GF-D8 (cell line): ENCODE results near the gene B3GLCT.

Experiments used
- DNase-seq: peaks from one replicate; lab custom pipeline; 2025; lab: John Stamatoyannopoulos, UW

Gene B3GLCT

DNA sequence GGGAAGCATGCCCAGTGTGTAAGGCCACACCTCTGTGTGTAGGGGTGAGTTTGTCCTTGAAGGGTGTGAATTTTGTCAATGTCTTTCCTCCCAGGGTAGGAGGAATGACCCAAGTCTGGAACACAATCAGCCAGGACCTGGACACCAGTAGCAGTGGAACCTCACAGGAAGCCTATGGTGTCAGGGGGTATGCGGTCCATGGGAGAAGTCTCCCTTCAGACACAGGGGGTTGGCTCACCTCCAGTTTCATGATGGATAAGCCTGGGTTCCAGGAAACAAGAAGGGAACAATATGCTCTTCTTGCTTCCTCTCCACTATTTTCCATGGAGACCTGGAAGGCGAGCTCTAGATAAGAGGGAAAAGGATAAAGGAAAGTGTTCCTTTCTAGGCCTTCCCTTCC, 23.9 kb downstream of the B3GLCT start:
- DNase-seq: no peak

DNA sequence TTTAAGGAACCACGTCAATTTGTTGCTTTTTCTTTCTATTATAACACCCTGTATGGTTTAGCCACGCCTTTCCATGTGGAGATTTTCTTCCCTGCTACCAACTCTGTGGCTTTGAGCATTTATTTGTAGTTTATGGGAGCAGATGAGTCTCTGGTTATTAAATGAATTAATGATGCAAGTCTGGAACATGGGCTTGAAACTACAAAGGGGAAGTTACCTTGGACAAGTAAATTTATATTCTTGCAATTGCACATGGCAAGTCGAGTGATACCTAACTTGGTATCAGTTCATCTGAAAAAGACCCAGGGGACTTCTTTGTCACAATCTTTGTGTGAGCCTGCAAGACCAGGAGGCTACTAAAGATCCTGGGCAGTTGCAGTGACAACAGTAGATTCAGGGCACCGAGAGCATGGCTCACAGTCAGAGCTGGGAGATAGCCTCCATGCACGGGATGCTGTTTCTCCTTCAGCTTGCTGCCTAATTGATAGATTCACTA, 24.4 kb downstream of the B3GLCT start:
- no peak for DNase-seq

DNA sequence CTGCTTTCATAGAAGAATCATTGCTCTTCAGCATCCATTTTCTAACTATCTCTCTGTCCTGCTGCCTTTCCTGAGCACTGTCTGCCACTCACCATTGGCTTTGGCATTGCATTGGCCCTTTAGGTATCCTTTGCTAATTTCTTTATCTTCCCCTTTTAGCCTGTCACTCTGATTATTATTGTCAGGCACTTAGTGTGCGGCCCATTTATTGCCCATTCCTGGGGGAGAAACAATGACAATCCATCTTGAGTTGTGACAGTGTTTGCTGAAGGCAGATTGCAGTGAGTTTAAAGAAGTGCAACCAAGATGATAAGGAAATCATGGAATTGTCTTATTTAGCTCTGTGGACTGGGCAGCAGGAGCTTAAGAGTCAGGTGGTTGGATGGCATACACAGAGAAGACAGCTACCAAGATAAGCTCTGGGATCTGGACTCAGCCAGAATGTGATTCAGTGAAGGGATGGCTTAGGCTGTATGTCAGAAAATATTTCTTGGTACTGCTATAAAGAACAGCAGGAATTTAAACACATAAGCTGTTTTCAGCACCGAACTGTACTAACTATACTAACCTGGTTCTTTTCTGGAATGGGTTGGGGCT, 25.3 kb downstream of the B3GLCT start:
- DNase-seq: no peak

DNA sequence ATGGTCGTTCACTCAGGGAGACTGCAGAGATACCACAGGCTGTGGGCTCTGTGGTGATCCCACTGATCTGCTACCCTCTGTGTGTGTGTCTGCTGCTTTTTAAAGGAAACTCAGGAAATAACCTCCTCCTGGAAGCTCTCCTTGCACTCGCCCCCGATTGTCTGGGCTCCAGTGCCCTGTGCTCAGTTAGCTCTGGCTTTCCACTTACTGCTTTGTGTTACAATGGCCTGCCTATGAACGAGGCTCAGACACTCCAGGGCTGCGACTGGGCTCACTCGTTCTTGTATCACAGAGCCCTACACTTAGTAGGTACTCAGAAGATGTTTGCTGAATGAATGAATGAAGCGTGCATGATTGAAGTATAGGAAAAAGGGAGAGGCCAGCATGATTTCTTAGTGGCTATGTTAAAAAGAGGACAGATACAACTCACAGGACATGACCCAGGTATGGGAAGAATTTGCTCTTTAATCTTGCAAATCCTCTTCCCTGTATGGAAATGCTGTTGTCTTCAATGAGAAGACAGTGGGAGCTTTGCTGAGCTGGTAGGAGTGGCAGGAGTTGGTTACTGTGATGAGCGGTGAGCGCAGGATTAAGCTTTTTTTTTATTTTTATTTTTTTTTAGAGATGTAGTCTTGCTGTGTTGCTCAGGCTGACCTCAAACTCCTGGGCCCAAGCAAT, 26.4 kb downstream of the B3GLCT start:
- no peak for DNase-seq

DNA sequence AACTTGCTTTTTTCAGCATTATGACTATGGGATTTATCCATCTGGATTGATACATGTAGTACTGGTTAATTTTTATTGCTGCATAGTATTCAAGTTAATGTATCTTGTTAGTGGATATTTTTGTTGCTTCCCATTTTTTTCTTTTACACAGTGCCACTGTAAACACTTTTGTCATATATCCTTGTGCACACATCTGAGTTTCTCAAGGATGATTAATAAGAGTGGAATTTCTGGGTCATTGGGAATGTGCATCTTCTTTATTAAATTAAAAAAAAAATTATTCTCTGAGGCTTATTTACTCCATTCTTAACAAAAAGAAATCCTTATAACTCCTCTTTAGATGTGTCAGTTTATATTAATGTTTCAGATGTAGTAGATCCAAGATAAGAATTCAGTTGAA, 27.3 kb downstream of the B3GLCT start:
- no peak for DNase-seq

DNA sequence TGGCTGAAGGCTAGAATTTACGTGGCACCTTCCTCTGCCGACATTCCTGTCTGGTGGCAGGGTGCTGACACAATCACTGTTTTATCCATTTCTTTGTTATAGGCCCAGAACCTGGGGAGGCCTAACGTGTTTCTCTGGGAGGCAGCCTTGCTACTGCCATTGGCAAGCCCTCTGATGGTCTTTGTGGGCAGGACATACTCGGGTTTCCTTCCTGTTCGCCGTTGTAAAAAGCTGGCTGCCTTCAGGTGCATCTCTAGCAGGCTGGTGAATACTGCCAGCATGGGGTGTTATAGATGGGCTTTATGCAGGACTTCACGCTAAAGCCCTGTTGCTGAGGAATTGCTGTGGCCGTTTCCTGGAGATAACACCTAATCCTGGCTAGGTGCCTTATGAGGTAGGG, 28.1 kb downstream of the B3GLCT start:
- no peak for DNase-seq

DNA sequence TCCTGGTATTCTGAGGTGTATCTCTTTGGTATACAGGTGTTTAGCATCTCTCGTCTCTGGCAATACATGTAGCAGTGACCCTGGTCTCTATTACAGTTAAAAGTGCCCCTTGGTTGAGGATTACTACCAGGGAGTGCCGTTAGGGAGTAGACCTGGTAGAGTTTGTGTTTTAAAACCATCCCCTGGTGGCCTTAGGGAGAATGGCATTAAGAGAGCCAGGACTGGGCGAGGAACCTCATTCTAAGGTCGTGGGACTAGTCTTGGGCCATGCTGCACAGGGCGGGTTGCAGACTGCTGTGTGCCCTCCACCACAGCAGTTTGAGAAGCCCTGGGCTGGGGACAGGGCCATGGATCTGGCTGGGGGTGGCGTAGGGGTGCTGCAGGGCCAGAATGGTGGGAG, 35.0 kb downstream of the B3GLCT start:
- DNase-seq: no peak

DNA sequence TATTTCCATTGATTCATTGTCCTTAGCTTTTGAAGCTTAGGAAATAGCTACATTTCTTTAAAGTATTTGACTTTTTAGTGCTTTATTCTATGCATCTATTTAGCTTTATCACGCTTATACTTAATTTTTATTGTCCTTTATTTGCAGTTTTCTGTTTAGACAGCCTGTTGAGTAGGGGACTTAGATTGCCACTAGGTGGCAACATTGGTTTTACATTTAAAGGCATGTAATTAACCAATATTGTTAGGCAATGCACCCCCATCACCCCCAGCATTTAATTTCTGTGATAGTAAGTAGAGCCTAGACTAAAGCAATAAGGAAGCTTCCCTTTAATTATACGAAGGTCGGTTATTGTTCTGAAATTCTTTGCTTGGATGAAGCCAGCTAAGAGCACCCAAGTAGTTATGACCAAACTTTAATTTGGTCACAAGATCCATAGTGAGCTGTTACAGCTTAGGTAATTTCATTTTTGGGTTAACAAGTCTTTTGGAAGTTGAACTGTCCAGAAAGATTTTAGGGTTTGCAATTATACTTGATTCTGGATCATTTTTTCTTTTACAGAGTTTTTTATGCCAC, 36.5 kb downstream of the B3GLCT start:
- DNase-seq: no peak

DNA sequence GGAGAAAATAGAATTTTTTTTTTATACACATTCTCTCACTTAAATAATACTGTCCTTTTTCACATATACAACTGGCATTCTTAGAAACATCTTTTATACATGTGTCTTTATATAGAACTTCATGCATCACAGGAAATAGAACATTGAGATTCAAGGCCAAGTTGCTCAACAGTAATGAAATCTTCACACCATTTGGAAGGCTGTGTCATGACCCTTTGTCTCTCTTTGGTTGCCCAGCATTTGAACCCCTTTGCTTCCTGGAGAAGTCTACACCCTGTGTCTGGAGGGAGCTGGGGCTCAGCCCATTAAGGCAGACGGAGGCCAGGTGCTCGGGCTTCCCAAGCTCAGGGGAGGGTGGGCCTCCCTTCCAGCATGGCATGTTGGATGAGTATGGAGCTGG, 41.1 kb downstream of the B3GLCT start:
- no peak for DNase-seq

DNA sequence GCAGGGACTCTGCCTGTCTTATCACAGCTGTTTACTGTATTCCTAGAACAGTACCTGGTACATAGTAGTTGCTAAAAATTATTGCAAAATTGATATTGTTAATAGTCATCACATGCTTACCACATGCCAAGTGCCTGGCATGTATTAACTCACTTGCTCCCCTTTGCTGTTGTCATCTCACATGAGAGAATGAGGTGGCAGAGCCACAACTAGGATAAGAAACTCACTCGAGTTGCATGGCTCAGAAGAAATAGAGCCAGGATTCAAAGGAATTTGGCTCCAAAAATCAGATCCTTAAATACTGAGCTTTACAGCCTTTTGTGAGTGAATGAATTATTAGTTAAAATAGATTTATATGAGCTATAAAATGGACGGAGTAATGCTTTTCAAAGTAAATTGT, 42.6 kb downstream of the B3GLCT start:
- DNase-seq: no peak

DNA sequence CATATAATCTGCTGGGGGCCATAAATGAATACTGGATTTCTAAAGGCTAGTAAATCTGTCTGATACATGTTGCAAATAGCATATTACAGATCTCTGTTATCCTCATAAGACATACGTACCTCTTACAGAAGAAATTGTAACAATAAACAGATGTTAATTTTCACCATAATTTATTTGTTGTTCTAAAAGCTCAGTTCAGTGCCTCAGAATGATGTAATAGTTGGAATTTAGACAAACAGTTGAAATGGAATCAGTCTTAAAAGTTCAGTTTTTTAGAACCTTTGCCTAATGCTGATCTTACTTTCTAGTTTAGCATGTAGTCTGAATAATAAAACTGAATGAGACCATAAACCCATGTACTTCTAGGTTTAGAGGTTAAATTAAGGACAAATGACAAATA, 43.1 kb downstream of the B3GLCT start:
- DNase-seq: no peak

DNA sequence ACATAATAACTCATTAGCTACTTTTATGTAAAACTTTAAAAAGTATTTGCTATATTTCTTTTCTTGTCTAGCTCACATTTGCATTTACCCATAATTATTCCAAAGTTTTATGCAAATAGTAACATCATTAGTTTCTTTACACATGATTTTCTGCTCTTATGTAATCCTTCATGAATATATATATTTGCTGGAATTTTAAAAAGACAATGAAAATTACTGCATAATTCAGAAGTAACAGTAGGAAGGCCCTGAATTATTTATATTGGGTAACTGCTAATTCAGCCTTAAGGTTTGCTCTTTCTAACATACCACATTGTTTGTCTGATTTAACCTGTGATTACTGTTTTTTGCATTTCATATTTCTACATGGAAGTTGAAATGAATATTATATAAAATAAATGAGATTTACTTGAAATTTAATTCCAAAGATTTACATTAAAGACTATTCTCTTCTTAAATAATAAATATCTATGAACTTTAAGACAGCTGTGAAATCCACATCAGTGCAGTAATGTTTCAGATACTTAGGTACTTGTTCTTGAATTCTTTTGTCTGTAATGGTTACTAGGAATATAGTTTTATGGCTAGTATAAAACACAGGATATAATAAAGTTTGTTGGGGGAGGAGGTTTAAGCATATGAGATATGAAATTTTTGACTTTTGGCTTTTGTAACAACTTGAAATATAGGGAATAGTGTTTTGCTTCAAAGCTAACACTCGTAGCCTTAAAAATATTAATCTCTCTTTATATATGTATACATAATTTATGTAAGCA, 46.0 kb downstream of the B3GLCT start:
- DNase-seq: no peak

DNA sequence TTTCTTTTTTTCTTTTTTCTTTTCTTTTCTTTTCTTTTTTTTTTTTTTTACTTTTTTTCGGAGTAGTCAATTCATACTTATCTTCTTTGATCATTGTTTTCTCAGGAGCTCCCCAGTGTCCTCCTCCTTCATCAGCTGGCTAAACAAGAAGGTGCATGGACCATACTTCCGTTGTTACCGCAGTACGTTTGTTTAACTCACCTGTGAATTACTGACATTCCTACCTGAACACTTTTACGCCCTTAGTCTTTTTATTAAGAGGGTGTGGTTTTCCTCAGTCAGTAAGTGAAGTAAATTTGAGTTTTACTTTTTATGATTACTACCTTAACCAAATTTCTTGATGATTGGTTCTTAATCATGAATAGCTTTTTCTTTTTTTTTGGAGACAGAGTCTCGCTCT, 47.1 kb downstream of the B3GLCT start:
- no peak for DNase-seq

DNA sequence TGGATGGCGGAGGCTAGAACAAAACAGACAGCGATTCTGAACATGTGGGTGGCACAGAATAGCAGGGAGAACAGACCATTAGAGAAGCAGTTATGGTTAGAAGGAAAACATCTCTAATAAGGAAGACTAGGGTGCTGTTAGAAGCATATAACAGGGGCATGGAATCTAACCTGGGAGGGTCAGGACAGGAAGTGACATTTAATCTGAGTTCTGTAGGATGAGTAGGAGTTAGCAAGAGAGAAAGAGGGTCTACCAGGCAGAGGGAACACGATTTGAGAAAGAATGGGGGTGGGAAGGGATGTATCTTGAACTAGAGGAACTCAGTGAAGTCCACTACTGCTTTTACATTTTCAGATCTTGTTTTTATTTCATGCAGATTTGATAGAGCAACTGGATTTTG, 48.6 kb downstream of the B3GLCT start:
- no peak for DNase-seq

DNA sequence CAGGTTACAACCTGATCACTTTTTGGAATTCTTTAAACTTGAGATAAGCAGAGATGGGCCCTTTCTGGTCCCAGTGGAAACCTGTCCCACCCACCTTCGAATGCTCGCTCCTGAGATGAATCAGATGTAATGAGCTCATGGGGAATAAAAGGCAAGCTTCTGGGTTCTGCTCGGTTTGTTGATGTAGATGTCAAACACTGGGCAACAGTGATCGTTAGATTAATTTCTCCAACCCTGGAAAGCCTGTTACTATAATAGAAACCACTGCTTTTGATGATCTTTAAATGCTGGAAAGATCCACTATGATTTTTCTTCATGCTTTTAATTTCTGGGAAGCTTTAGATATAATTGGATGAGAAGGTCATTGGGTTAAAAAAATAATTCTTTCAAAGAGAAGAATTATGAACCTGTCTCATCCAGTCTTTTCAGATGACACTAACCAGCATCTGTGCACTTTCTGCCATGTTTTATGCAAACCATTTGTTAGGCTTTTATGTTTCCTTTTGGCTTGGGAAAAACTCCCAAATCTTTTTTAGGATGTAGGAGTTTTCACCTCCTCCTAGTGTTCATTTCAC, 49.3 kb downstream of the B3GLCT start:
- no peak for DNase-seq

DNA sequence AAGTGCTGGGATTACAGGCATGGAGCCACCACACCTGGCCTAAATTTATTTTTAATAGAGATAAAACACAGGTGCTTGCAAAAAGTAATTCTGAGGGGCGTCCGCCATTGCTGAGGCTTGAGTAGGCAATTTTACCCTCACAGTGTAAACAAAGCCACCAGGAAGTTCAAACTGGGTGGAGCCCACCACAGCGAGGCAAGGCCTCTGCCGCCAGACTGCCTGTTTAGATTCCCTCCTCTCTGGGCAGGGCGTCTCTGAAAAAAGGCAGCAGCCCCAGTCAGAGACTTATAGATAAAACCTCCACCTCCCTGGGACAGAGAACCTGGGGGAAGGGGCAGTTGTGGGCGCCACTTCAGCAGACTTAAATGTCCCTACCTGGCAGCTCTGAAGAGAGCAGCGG, 50.7 kb downstream of the B3GLCT start:
- no peak for DNase-seq

DNA sequence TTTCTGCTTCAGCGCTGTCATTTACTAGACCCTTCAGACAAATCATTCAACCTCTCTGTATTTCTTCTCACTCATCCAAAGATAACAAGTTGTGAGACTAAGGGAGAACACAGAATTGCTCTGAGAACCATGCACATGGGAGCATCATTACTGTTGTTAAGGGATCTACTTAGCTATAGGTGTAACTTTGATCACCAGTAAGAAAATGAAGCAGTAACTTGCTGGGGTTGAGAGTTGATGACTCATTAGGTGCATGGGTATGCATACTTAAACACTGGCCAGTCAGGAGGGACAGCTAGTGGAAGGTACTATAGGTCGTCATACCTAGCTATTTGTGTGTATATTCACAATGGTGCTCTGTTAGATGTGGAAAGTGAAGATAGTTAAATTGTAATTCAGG, 61.5 kb downstream of the B3GLCT start:
- no peak for DNase-seq

DNA sequence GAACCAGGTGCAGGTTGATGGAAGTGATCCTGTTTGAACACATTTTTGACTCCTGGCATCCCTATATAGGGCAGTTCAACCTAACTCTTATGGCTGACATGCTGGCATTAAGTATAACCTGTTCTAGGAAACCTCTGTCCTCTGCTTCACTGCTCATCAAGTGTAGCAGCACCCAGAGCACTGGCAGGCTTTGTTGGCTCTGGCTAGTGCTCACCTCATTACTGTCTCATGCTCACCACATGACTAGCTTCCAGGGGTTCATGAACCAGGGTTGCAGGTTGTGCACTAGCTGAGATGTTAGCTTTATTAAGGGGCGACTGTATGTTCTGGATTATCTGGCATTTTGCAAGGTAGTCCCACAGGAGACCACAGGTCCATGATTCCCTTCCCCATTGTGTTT, 63.6 kb downstream of the B3GLCT start:
- DNase-seq: no peak

DNA sequence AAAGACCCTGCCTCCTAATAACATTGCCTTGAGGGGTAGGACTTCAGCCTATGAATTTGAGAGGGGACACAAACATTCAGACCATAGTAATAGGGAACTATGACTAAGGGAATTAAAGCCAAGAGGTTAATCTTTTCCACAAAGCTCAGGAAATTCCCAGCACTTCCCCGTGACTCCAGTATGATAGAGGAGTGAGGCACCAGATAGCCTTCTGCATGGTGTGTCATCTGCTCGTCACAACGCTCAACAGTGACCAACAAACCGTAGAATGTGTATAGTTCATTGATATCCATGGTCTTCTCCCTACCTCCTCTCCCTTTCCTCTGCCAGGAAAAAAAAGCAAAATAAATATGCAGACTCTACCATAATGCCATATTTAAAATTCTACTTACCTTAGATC, 64.4 kb downstream of the B3GLCT start:
- no peak for DNase-seq

DNA sequence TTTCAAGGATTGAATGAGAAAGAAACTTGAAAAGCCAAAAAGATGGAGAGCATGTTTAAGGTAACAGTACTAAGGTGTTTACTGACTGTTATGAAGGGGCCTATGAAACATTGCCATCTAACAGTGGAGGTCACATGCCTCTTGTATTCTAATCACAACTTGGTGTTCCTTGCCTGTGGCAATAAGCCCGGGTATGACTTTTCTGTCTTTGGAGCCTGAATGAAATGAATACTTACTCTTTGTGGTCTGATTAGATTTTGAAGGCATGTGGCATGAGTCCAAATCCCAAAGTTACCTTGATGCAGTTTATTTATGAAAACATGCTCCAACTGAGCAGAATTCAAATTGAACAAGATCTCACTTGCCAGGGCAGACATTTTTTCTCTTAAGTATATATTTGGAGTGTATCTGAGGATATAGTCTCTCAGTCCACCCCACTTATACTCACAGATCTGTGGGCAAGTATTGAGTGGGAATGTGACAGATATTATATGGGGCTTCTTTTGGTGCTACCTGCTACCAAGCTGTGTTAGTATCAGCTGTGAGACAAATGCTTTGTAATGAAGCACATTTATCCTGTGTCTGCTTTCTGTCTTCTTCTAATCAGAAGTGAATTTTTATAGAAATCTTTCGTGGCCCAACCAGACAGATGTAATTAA, 67.5 kb downstream of the B3GLCT start:
- no peak for DNase-seq

DNA sequence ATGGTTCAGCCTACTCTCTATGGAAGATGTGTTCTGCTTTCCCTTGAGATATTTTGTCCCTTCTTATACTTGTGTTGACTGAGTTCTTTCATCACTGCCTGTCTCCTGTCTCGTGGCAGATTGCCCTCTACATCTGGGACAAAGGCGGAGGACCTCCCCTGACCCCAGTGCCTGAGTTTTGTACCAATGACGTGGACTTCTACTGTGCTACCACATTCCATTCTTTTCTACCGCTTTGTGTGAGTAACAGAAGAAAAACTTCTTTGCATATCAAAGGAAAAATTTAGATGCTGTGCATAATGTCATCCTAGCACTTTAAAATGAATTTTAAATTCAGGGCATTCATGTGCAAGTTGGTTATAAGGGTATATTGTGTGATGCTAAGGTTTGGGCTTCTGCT, 74.6 kb downstream of the B3GLCT start:
- DNase-seq: no peak

DNA sequence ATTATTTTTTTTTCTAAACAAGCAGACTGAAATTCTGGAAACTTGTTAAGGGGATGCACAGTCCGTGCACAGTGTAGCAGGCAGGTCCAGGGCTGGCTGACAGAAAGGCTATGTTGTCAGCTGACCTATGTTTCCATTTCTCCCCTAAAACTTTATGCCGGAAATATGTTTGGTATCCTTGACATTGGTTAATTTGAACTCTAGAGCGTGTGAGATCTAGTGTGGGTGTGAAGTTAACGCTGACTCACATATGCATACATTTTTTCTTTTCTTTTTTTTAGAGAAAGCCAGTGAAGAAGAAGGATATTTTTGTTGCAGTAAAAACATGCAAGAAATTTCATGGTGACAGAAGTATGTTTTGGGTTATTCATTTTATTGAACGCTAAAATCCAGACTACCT, 76.6 kb downstream of the B3GLCT start:
- no peak for DNase-seq
